Measurements from ENCODE around the gene CBX5. TPM values are rescaled to one million over a fixed set of nuclear protein-coding genes. Genes with fewer than 3 reads are reported as not detected.

CBX5 gene
- polyA plus RNA-seq, 1 donor (not counting 4 experiments of a cell fraction or from before 2014, with no cell fraction given) = 25.8 TPM

GRCh38 chr12:54199917-54200316 is 80.0 kb downstream of the CBX5 start:
- Histone ChIP-seq H4K20me1 (ENCODE audit: control insufficient read depth, extremely low read depth, insufficient read depth, low read length) (no peaks in the 10 kb centered on the region), H3K27me3 (ENCODE audit: control insufficient read depth, extremely low read depth, insufficient read depth, low read length) (no peaks in the 10 kb centered on the region), H3K4me2 (ENCODE audit: control insufficient read depth, extremely low read depth, insufficient read depth, low read depth, low read length) (no peak overlapping the region), H3K9ac (ENCODE audit: control insufficient read depth, extremely low read depth, insufficient read depth, low read length) (no peak overlapping the region), H3K79me2 (ENCODE audit: control insufficient read depth, insufficient read depth, low read length) (no peaks in the 10 kb centered on the region), H2AFZ (ENCODE audit: control insufficient read depth, low read length) (no peak overlapping the region), H3K4me1 (ENCODE audit: control insufficient read depth, extremely low read depth, insufficient read depth, low read length) (peaks cover 19% of the 10 kb centered on the region), H3K9me3 (ENCODE audit: control insufficient read depth, low read depth, low read length) (no peaks in the 10 kb centered on the region), H3K36me3 (ENCODE audit: control insufficient read depth in 2 of 2, extremely low read depth in 1 of 2, insufficient read depth in 2 of 2, low read length in 2 of 2) (no peaks in the 10 kb centered on the region), H3K27ac (ENCODE audit: control insufficient read depth, insufficient read depth, low read length) (no peak overlapping the region), H3K4me3 (ENCODE audit: control insufficient read depth in 2 of 3, extremely low read depth in 1 of 3, insufficient read depth in 2 of 3, low read depth in 1 of 3, low read length in 3 of 3) (no peak overlapping the region), H3K9me1 (ENCODE audit: control insufficient read depth, extremely low read depth, insufficient read depth, low read length) (no peaks in the 10 kb centered on the region)
- DNase-seq (ENCODE audit: low read depth, low spot score) = no peak
- TF ChIP-seq EZH2 (IDR thresholded peaks at IDR 0.05; ENCODE audit: low read length) = no peak
- TF ChIP-seq, protein P1, sequence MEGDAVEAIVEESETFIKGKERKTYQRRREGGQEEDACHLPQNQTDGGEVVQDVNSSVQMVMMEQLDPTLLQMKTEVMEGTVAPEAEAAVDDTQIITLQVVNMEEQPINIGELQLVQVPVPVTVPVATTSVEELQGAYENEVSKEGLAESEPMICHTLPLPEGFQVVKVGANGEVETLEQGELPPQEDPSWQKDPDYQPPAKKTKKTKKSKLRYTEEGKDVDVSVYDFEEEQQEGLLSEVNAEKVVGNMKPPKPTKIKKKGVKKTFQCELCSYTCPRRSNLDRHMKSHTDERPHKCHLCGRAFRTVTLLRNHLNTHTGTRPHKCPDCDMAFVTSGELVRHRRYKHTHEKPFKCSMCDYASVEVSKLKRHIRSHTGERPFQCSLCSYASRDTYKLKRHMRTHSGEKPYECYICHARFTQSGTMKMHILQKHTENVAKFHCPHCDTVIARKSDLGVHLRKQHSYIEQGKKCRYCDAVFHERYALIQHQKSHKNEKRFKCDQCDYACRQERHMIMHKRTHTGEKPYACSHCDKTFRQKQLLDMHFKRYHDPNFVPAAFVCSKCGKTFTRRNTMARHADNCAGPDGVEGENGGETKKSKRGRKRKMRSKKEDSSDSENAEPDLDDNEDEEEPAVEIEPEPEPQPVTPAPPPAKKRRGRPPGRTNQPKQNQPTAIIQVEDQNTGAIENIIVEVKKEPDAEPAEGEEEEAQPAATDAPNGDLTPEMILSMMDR (optimal IDR thresholded peaks at IDR 0.05 in 1 of 3, IDR thresholded peaks at IDR 0.05 in 1 of 3, conservative IDR thresholded peaks at IDR 0.05 in 1 of 3; ENCODE audit: extremely low read depth in 1 of 3, insufficient read depth in 2 of 3, low read length in 3 of 3) = no peak
- FAIRE-seq = no peak
- dilution Hi-C loops (cut with MboI; ENCODE audit: extremely low pct_ligation_motif_present, low sequenced_read_pairs) = no loop called here

DNA sequence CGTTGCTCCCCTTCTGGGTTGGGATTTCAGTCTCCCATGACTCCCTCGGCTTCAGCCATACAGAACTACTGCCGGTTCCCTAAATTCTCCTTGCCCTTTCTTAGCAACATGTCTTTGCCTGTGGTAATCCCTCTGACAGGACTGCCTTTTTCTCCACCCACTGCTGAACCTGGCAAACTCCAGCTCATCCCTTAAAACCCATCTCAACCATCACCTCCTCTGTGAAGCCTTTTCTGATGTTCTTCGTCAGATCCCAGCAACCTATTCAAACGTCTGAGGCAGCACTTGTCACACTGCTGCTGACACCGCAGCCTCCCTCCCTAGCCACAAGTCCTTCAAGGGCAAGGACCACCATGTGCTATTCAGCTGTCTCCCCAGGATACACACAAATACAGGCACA is 80.9 kb downstream of the CBX5 start:
- H2AFZ ChIP-seq (ENCODE audit: control insufficient read depth, low read length) = no peak overlapping the region
- no peaks in the 10 kb centered on the region for H3K9me1 ChIP-seq (ENCODE audit: control insufficient read depth, extremely low read depth, insufficient read depth, low read length)
- H3K4me1 ChIP-seq (ENCODE audit: control insufficient read depth, extremely low read depth, insufficient read depth, low read length) = peaks cover 19% of the 10 kb centered on the region
- no peaks in the 10 kb centered on the region for H3K36me3 ChIP-seq (ENCODE audit: control insufficient read depth in 2 of 2, extremely low read depth in 1 of 2, insufficient read depth in 2 of 2, low read length in 2 of 2)
- H3K27ac ChIP-seq (ENCODE audit: control insufficient read depth, insufficient read depth, low read length) = no peak overlapping the region
- TF ChIP-seq, protein P1 (optimal IDR thresholded peaks at IDR 0.05 in 1 of 3, IDR thresholded peaks at IDR 0.05 in 1 of 3, conservative IDR thresholded peaks at IDR 0.05 in 1 of 3; ENCODE audit: extremely low read depth in 1 of 3, insufficient read depth in 2 of 3, low read length in 3 of 3) = no peak
- no peak for TF ChIP-seq EZH2 (IDR thresholded peaks at IDR 0.05; ENCODE audit: low read length)
- dilution Hi-C loops (cut with MboI; ENCODE audit: extremely low pct_ligation_motif_present, low sequenced_read_pairs) = no loop called here
- H3K79me2 ChIP-seq (ENCODE audit: control insufficient read depth, insufficient read depth, low read length) = no peaks in the 10 kb centered on the region
- no peak overlapping the region for H3K4me2 ChIP-seq (ENCODE audit: control insufficient read depth, extremely low read depth, insufficient read depth, low read depth, low read length)
- FAIRE-seq = no peak
- no peak overlapping the region for H3K9ac ChIP-seq (ENCODE audit: control insufficient read depth, extremely low read depth, insufficient read depth, low read length)
- no peaks in the 10 kb centered on the region for H4K20me1 ChIP-seq (ENCODE audit: control insufficient read depth, extremely low read depth, insufficient read depth, low read length)
- H3K9me3 ChIP-seq (ENCODE audit: control insufficient read depth, low read depth, low read length) = no peaks in the 10 kb centered on the region
- no peaks in the 10 kb centered on the region for H3K27me3 ChIP-seq (ENCODE audit: control insufficient read depth, extremely low read depth, insufficient read depth, low read length)
- no peak overlapping the region for H3K4me3 ChIP-seq (ENCODE audit: control insufficient read depth in 2 of 3, extremely low read depth in 1 of 3, insufficient read depth in 2 of 3, low read depth in 1 of 3, low read length in 3 of 3)
- DNase-seq (ENCODE audit: low read depth, low spot score) = no peak

All from keratinocyte (primary cell).